ENCODE results near the gene MRPL42.

The MRPL42 gene

DNA sequence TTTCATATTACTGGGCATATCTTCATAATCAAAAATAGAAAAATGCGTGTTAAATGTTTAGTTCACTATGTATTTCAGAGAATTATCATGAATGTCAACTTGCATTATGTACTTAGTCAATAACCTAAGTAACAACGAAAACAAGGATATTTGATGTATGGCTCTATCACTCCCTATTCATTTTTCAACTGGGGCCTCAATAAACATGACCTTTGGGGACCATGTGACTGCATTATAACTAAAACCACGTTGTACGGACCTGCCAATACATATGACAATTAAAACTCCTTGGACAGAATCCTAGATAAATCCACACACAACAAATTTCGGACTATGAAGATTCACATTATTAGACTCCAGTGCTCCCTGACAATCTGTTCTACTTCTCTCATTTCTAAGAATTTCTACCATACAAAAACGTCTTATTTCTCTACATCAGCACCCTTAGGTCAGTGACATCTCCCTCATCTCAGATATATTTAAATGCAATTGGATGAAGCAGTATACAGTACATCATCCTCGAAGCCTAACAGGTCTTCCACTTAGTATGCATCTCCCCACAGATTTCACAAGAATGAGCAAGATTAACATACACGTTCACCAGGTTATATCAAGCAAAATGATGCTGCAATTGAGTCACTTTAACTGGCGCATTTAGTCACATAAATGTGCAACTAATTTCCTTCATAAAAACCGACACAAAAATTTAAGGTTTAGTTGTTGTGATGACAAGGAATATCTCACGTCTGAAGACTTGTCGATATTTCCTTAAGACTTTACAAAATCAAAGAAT is 27.1 kb upstream of the MRPL42 start:
- peak overlapping the region; percentile 97 for H3K27ac Mint-ChIP-seq
- no peaks in the 10 kb centered on the region for H3K27me3 Mint-ChIP-seq
- no peaks in the 10 kb centered on the region for H3K9me3 Mint-ChIP-seq
- peak overlapping the region; percentile 87 for H3K4me3 Mint-ChIP-seq
- peaks cover 9% of the 10 kb centered on the region for H3K36me3 Mint-ChIP-seq (ENCODE audit: low read depth)
- H3K4me1 Mint-ChIP-seq (ENCODE audit: low read depth): peaks cover 71% of the 10 kb centered on the region

DNA sequence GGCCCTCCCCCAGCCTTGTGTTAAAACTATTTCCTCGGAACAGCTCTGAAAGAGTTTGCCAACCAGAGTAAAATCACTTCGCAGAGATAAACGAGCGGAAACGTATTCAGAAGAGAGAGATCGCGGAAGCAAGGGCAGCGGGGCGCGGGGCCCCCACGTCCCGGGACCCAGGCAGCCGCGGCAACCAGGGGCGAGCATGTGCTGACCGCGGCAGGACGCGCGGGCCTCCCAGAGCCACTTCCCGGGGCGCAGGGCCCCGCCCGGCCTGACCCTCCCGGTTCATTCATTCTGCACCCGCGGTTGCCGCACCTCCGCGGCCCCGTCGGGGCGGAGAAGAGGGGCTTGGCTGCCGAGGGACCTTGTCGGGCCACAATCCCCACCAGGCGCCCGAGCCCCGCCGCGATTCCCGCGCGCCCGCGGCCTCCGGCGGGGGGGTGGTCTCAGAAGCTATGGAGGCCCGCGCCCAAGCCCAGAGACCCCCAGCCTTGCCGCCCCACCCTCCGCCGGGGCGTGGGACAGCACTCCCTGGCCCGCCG is 26.2 kb upstream of the MRPL42 start:
- Mint-ChIP-seq H3K27me3 (no peaks in the 10 kb centered on the region), H3K4me3 (peak overlapping the region; percentile 87), H3K36me3 (ENCODE audit: low read depth) (peaks cover 9% of the 10 kb centered on the region), H3K4me1 (ENCODE audit: low read depth) (peaks cover 62% of the 10 kb centered on the region), H3K27ac (peak overlapping the region; percentile 97), H3K9me3 (no peaks in the 10 kb centered on the region)

DNA sequence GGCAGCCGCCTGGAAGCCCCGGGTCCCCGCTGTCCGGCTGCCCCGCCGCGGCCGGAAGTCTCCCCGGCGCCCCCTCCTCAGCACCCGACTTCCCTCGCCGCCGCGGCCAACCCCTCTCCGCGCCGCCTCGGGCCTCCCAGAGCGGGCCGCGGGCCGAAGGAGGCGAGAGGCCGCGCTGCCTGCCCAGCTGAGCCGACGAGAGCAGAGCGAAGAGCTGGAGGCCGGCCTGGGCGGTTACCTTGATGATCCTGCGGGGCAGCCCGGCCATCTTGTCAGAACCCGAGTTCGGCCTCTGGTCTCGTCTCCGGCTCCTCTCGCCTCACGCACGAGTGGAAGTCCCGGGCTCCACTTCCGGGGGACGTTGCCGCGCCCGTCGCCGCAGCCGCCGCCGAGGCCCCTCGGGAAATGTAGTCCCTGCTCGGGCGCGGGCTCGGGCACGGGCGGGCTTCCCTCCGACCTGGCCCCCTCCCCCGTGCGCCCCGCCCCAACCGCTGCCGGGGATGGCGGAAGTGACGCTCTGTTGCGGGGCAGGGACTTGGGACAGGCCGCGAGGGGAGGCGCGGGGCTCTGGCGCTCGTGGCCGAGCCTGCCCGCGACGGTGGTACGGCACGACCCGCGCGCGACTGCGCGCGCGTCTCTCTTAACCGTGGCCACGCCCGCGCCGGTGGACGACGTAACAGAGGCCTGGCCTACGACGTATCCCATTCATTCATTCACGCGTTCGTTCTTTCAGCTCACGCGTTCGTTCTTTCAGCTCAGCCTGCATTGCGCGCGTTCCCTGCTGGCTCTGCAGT is 25.5 kb upstream of the MRPL42 start, which contains the start of gene UBE2N:
Gene UBE2N, minus strand, starts transcription at position 331 of the 794 bp plus-strand sequence. Its CDS starts 63 bp downstream, at position 268.
- Mint-ChIP-seq H3K27me3 (no peaks in the 10 kb centered on the region), H3K4me1 (ENCODE audit: low read depth) (peaks cover 55% of the 10 kb centered on the region), H3K4me3 (peak within 1 kb of the TSS; percentile 99), H3K36me3 (ENCODE audit: low read depth) (peaks cover 9% of the 10 kb centered on the region), H3K27ac (peak within 1 kb of the TSS; percentile 99), H3K9me3 (no peaks in the 10 kb centered on the region)

DNA sequence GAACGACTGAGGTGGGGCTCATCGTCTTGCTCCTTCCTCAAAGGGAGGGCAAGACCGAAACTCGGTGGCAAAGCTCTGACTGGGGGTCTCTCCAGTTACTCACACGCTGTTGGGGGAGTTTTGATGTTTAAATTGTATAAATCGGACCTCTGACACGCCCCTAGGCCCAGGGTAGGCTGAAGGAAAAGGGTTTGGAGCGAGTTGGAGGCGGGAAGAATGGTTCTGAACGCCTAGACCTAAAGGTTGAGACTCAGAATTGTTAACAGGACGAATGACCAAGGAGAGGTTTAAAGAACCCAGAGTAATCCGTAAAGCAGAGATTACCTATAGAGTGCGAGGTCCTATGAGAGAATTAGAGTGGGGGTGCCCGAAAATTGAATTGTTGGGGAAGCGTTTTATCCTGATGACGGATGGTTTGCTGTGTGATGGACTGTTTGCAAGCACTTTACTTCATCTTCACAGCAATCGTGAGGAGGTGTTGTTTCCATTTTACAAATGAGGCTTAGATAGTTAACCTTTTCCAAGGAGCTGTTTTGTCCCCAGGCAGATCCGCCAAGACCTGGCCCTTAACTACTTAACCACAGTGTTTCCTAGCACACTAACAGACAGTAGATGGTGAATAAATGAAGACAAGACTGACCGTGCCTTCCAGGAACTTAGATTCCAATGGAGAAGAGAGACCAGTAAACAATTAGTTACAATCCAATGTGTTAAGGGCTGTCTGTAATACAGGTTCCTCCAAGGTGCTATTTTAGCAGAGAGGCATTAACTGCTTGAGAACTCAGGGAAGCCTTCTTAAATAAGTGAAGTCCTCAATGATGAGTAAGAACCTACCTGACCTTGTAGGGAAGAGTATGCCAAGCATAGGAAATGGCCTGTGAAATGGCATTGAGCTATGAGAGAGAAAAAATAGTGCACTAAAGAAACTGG is 24.6 kb upstream of the MRPL42 start:
- Mint-ChIP-seq H3K27ac (peak overlapping the region; percentile 99), H3K9me3 (no peaks in the 10 kb centered on the region), H3K4me3 (peak overlapping the region; percentile 99), H3K36me3 (ENCODE audit: low read depth) (peaks cover 9% of the 10 kb centered on the region), H3K27me3 (no peaks in the 10 kb centered on the region), H3K4me1 (ENCODE audit: low read depth) (peaks cover 53% of the 10 kb centered on the region)

- H3K9me3 Mint-ChIP-seq: no peaks in the 10 kb centered on the region
- H3K27ac Mint-ChIP-seq: no peak overlapping the region
- H3K4me3 Mint-ChIP-seq: no peak overlapping the region
- H3K4me1 Mint-ChIP-seq (ENCODE audit: low read depth): peaks cover 52% of the 10 kb centered on the region
- H3K36me3 Mint-ChIP-seq (ENCODE audit: low read depth): peaks cover 9% of the 10 kb centered on the region
- no peaks in the 10 kb centered on the region for H3K27me3 Mint-ChIP-seq
Observed at GRCh38 chr12:93443576-93443975, 23.7 kb upstream of the MRPL42 start.

- H3K27ac Mint-ChIP-seq: no peak overlapping the region
- H3K9me3 Mint-ChIP-seq: no peaks in the 10 kb centered on the region
- no peaks in the 10 kb centered on the region for H3K27me3 Mint-ChIP-seq
- no peak overlapping the region for H3K4me3 Mint-ChIP-seq
- H3K36me3 Mint-ChIP-seq (ENCODE audit: low read depth): no peaks in the 10 kb centered on the region
- peaks cover 35% of the 10 kb centered on the region for H3K4me1 Mint-ChIP-seq (ENCODE audit: low read depth)
Observed at GRCh38 chr12:93447555-93448290, 19.6 kb upstream of the MRPL42 start.

DNA sequence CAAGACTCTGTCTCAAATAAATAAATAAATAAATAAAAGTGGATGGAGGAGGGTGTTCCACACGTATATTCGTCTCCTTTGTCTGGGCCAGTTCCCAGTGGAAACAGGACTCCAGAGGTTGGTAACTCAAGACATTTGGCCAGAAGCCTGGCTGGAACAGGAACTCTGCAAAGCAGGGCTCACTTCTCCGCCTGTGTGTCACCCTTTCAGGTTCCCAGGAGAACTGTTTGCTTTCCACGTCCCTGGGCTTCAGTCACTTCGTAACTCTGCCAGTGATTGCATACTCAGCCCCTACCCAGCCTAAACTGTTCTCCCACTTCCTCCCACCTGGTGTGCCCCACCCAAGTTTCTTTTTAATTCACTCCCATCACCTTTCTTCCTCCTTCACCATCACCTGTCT is 18.5 kb upstream of the MRPL42 start:
- Mint-ChIP-seq H3K4me1 (ENCODE audit: low read depth) (peaks cover 24% of the 10 kb centered on the region), H3K27me3 (no peaks in the 10 kb centered on the region), H3K36me3 (ENCODE audit: low read depth) (no peaks in the 10 kb centered on the region), H3K4me3 (no peak overlapping the region), H3K9me3 (no peaks in the 10 kb centered on the region), H3K27ac (no peak overlapping the region)

- Mint-ChIP-seq H3K4me1 (ENCODE audit: low read depth) (peaks cover 24% of the 10 kb centered on the region), H3K36me3 (ENCODE audit: low read depth) (no peaks in the 10 kb centered on the region), H3K27ac (no peak overlapping the region), H3K4me3 (no peak overlapping the region), H3K9me3 (no peaks in the 10 kb centered on the region), H3K27me3 (no peaks in the 10 kb centered on the region)
Observed at GRCh38 chr12:93449277-93449676, 18.0 kb upstream of the MRPL42 start.

GRCh38 chr12:93451423-93452158 is 15.7 kb upstream of the MRPL42 start:
- Mint-ChIP-seq H3K4me1 (ENCODE audit: low read depth) (peaks cover 24% of the 10 kb centered on the region), H3K27ac (no peak overlapping the region), H3K27me3 (no peaks in the 10 kb centered on the region), H3K36me3 (ENCODE audit: low read depth) (no peaks in the 10 kb centered on the region), H3K9me3 (no peaks in the 10 kb centered on the region), H3K4me3 (no peak overlapping the region)

- Mint-ChIP-seq H3K27me3 (no peaks in the 10 kb centered on the region), H3K27ac (no peak overlapping the region), H3K36me3 (ENCODE audit: low read depth) (no peaks in the 10 kb centered on the region), H3K4me1 (ENCODE audit: low read depth) (peaks cover 9% of the 10 kb centered on the region), H3K4me3 (no peak overlapping the region), H3K9me3 (no peaks in the 10 kb centered on the region)
Observed at GRCh38 chr12:93453633-93454032, 13.7 kb upstream of the MRPL42 start.

GRCh38 chr12:93456077-93456476 is 11.2 kb upstream of the MRPL42 start:
- no peak overlapping the region for H3K27ac Mint-ChIP-seq
- H3K9me3 Mint-ChIP-seq: no peaks in the 10 kb centered on the region
- H3K36me3 Mint-ChIP-seq (ENCODE audit: low read depth): no peaks in the 10 kb centered on the region
- no peaks in the 10 kb centered on the region for H3K4me1 Mint-ChIP-seq (ENCODE audit: low read depth)
- H3K27me3 Mint-ChIP-seq: no peaks in the 10 kb centered on the region
- no peak overlapping the region for H3K4me3 Mint-ChIP-seq

DNA sequence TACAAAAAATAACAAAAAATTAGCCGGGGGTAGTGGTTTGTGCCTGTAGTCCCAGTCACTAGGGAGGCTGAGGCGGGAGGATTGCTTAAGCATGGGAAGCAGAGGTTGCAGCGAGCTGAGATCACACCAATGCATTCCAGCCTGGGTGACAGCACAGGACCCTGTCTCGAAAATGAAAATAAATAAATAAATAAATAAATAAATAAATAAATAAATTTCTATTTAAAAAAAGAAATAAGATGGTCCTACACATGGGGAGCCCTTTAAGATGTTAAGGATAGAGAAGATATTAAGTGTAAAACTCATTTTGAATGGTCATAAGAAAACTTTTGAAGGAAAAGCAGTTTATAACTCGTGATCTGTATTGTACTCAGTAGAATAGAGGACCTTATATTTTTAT is 8.2 kb upstream of the MRPL42 start:
- H3K4me1 Mint-ChIP-seq (ENCODE audit: low read depth): no peaks in the 10 kb centered on the region
- H3K9me3 Mint-ChIP-seq: no peaks in the 10 kb centered on the region
- H3K4me3 Mint-ChIP-seq: no peak overlapping the region
- no peak overlapping the region for H3K27ac Mint-ChIP-seq
- H3K27me3 Mint-ChIP-seq: no peaks in the 10 kb centered on the region
- no peaks in the 10 kb centered on the region for H3K36me3 Mint-ChIP-seq (ENCODE audit: low read depth)

DNA sequence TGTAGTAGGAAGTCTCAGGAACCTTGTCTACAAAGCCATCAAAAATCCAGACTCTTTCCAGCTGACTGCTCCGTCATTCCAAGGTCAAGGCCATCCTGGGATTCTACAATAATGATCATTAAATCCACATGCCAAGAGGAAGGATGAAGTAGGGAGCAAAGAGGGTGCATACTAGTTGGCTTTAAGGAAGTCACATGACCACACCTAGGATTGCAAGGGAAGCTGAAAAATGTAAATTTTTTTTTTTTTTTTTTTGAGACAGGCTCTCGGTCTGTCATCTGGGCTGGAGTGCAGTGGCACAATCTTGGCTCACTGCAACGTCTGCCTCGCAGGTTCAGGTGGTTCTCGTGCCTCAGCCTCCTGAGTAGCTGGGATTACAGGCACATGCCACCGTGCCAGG is 7.3 kb upstream of the MRPL42 start:
- H3K9me3 Mint-ChIP-seq: no peaks in the 10 kb centered on the region
- no peaks in the 10 kb centered on the region for H3K36me3 Mint-ChIP-seq (ENCODE audit: low read depth)
- H3K4me3 Mint-ChIP-seq: no peak overlapping the region
- H3K27ac Mint-ChIP-seq: no peak overlapping the region
- H3K27me3 Mint-ChIP-seq: no peaks in the 10 kb centered on the region
- no peaks in the 10 kb centered on the region for H3K4me1 Mint-ChIP-seq (ENCODE audit: low read depth)
